ACHN (cell line): ENCODE results near the gene TRIOBP.

Source experiments
- DNase-seq: peaks from one replicate; pipeline ENCODE4 v3.0.0-alpha.2; 2015
- in situ Hi-C: cut with HindIII; loops from 2 replicates; pipeline ENCODE4 v1.10.0; 2017; ENCODE audit warnings: low sequenced_read_pairs, low pct_ligation_motif_present, low pct_unique_long_range_greater_than_20kb

Gene TRIOBP

GRCh38 chr22:37824674-37825641 lies 128.1 kb downstream of the TRIOBP start:
- DNase-seq: no peak
- in situ Hi-C loops: no loop called here
